Astrocyte (in vitro differentiated cells and primary cell): ENCODE data around the gene GSE1. TPM values are rescaled to one million over a fixed set of nuclear protein-coding genes. Genes with fewer than 3 reads are reported as not detected.

Experiments used
- DNase-seq: peaks from one replicate; pipeline ENCODE4 v3.0.0-alpha.2; 2010; ENCODE audit warnings: low read depth
- FAIRE-seq: peaks from 2 replicates; lab custom pipeline; 2011; peaks lifted over from hg19 to GRCh38; lab: Jason Lieb, UNC
- H2AFZ ChIP-seq: 2 replicates; pipeline ENCODE4 v1.6.0; 2012; ENCODE audit warnings: low read depth, low read length, inconsistent platforms
- H3K27ac ChIP-seq: 2 replicates; pipeline ENCODE4 v1.5.1; 2011; ENCODE audit warnings: low read depth, low read length, inconsistent platforms
- H3K27me3 ChIP-seq: 2 replicates; pipeline ENCODE4 v1.6.0; 2011; ENCODE audit warnings: low read length, inconsistent platforms; ENCODE audit not compliant: insufficient read depth
- H3K36me3 ChIP-seq: 2 replicates; pipeline ENCODE4 v1.5.1; 2011; ENCODE audit warnings: low read length, inconsistent platforms; ENCODE audit not compliant: insufficient read depth
- H3K4me1 ChIP-seq: 2 replicates; pipeline ENCODE4 v1.5.1; 2011; ENCODE audit warnings: low read length, inconsistent platforms; ENCODE audit not compliant: insufficient read depth
- H3K4me2 ChIP-seq: 2 replicates; pipeline ENCODE4 v1.6.0; 2012; ENCODE audit warnings: low read length, inconsistent platforms
- H3K4me3 ChIP-seq: 2 replicates; pipeline ENCODE4 v1.5.1; 2011; ENCODE audit warnings: low read depth, mild to moderate bottlenecking, low read length, inconsistent platforms; ENCODE audit not compliant: insufficient read depth
- H3K79me2 ChIP-seq: 2 replicates; pipeline ENCODE4 v1.6.0; 2012; ENCODE audit warnings: mild to moderate bottlenecking, low read length, inconsistent platforms; ENCODE audit not compliant: insufficient read depth
- H3K9ac ChIP-seq: 2 replicates; pipeline ENCODE4 v1.6.0; 2012; ENCODE audit warnings: mild to moderate bottlenecking, low read length, inconsistent platforms
- H3K9me3 ChIP-seq: 2 replicates; pipeline ENCODE4 v1.5.1; 2012; ENCODE audit warnings: low read depth, mild to moderate bottlenecking, low read length, inconsistent platforms; ENCODE audit not compliant: insufficient read depth
- H4K20me1 ChIP-seq: 2 replicates; pipeline ENCODE4 v1.6.0; 2012; ENCODE audit warnings: low read length, inconsistent platforms; ENCODE audit not compliant: insufficient read depth
- H3K27ac Mint-ChIP-seq: one replicate; pipeline ENCODE4 v1.8.0; 2021; ENCODE audit warnings: mild to moderate bottlenecking, mixed read lengths; ENCODE audit not compliant: unreplicated experiment
- H3K27me3 Mint-ChIP-seq: one replicate; pipeline ENCODE4 v1.8.0; 2021; ENCODE audit warnings: low read depth, mixed read lengths; ENCODE audit not compliant: unreplicated experiment
- H3K36me3 Mint-ChIP-seq: one replicate; pipeline ENCODE4 v1.8.0; 2021; ENCODE audit warnings: low read depth, mixed read lengths; ENCODE audit not compliant: unreplicated experiment
- H3K4me1 Mint-ChIP-seq: one replicate; pipeline ENCODE4 v1.8.0; 2021; ENCODE audit warnings: low read depth, mixed read lengths; ENCODE audit not compliant: unreplicated experiment
- H3K4me3 Mint-ChIP-seq: one replicate; pipeline ENCODE4 v1.8.0; 2021; ENCODE audit warnings: mild to moderate bottlenecking, moderate library complexity, mixed read lengths; ENCODE audit not compliant: unreplicated experiment
- H3K9me3 Mint-ChIP-seq: one replicate; pipeline ENCODE4 v1.8.0; 2021; ENCODE audit warnings: mild to moderate bottlenecking, mixed read lengths; ENCODE audit not compliant: unreplicated experiment
- EZH2 ChIP-seq: IDR thresholded peaks from 2 replicates; pipeline ENCODE4 v1.6.1; 2012; ENCODE audit warnings: mild to moderate bottlenecking, low read length, inconsistent platforms; ENCODE audit not compliant: insufficient read depth
- total RNA-seq: library from RNA; stranded (reverse); gene quantifications from 2 replicates; pipeline ENCODE4 v1.2.1, GENCODE V29; 2021
- TF ChIP-seq, protein P1 (sequence below): IDR thresholded peaks from 2 replicates; pipeline ENCODE4 v1.5.1; 2011; ENCODE audit warnings: low read depth, mild to moderate bottlenecking, inconsistent platforms, low read length, moderate library complexity; ENCODE audit not compliant: insufficient read depth

The GSE1 gene
- total RNA-seq, 1 donor from 2014 or later: 35.0 TPM

DNA sequence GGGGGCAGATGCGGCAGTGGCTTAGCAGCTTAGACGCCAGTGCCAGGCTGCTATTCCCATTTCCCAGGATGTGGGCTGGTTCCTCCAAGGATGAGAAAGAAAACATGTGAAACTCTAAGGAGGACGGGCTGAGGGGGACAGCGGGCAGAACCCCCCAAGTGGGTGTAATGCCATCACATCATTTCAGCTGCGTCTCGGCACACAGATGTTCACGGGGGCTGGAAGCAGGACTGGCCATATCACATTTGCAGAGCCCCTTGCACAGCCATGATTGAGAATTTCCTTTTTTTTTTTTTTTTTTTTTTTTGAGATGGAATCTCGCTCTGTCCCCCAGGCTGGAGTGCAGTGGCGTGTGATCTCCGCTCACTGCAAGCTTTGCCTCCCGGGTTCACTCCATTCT is 90.9 kb downstream of the GSE1 start:
- H3K4me2 ChIP-seq: no peak overlapping the region
- H3K27ac ChIP-seq: no peak overlapping the region
- Mint-ChIP-seq H3K27me3 (peaks cover 5% of the 10 kb centered on the region), H3K4me3 (no peak overlapping the region), H3K9me3 (no peaks in the 10 kb centered on the region), H3K4me1 (peaks cover 3% of the 10 kb centered on the region), H3K27ac (no peak overlapping the region), H3K36me3 (peaks cover 2% of the 10 kb centered on the region)
- H3K36me3 ChIP-seq: no peaks in the 10 kb centered on the region
- FAIRE-seq (no peak), DNase-seq (no peak)
- no peaks in the 10 kb centered on the region for H3K27me3 ChIP-seq
- H3K4me3 ChIP-seq: no peak overlapping the region
- TF ChIP-seq, protein P1, sequence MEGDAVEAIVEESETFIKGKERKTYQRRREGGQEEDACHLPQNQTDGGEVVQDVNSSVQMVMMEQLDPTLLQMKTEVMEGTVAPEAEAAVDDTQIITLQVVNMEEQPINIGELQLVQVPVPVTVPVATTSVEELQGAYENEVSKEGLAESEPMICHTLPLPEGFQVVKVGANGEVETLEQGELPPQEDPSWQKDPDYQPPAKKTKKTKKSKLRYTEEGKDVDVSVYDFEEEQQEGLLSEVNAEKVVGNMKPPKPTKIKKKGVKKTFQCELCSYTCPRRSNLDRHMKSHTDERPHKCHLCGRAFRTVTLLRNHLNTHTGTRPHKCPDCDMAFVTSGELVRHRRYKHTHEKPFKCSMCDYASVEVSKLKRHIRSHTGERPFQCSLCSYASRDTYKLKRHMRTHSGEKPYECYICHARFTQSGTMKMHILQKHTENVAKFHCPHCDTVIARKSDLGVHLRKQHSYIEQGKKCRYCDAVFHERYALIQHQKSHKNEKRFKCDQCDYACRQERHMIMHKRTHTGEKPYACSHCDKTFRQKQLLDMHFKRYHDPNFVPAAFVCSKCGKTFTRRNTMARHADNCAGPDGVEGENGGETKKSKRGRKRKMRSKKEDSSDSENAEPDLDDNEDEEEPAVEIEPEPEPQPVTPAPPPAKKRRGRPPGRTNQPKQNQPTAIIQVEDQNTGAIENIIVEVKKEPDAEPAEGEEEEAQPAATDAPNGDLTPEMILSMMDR: no peak
- no peak for TF ChIP-seq EZH2
- H3K9ac ChIP-seq: no peak overlapping the region
- no peak overlapping the region for H2AFZ ChIP-seq
- H3K9me3 ChIP-seq: no peaks in the 10 kb centered on the region
- no peaks in the 10 kb centered on the region for H3K79me2 ChIP-seq
- H3K4me1 ChIP-seq: no peaks in the 10 kb centered on the region
- H4K20me1 ChIP-seq: no peaks in the 10 kb centered on the region

DNA sequence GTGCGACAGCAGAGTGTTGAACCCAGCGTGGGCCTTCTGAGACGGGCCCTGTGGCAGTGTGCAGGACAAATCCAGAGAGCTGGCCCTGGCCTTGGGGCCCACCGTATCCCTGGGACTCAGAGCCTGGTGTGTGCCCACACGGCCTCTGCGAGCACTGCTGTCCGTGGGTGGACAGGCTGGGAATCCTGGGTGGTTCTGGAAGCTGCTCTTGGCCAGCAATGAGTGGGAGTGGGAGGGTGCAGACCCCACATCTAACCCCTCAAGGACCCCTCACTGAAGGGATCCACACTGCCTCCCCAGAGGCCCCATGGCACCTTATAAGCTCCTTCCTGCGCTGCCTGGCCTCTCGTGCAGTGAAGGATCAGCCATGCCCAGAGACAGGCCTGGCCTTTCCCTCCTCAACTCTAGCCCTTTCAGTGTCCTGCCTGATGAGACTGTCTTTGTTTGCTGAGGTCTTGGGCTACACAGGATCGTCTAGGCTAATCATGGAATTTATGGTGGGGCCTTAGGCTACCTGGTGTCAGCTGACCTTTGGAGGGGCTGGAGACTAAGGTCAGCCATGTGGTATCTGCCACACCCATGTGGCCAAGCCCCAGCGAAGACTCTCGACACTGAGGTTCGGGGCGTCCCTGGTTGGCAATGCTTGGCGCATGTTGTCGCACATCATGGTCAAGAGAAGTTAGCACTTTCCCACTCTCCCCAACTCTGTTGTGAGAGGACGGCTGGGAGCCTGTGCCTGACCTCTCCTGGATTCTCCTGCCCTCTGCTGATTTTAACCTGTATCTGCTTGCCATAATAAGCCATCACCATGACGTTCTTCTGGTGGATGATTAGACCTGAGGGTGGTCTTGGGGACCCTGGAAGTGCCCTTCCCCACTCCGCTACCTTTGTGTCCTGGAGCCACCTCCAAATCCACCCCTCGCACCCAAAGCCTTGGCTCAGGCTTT is 92.1 kb downstream of the GSE1 start:
- Mint-ChIP-seq H3K36me3 (peaks cover 2% of the 10 kb centered on the region), H3K9me3 (no peaks in the 10 kb centered on the region), H3K4me3 (no peak overlapping the region), H3K4me1 (no peaks in the 10 kb centered on the region), H3K27ac (no peak overlapping the region), H3K27me3 (peaks cover 5% of the 10 kb centered on the region)
- FAIRE-seq: no peak
- no peak overlapping the region for H3K4me3 ChIP-seq
- H3K9me3 ChIP-seq: no peaks in the 10 kb centered on the region
- no peak overlapping the region for H3K27ac ChIP-seq
- no peaks in the 10 kb centered on the region for H4K20me1 ChIP-seq
- no peak overlapping the region for H3K4me2 ChIP-seq
- no peaks in the 10 kb centered on the region for H3K36me3 ChIP-seq
- no peaks in the 10 kb centered on the region for H3K79me2 ChIP-seq
- no peak for DNase-seq
- H3K27me3 ChIP-seq: no peaks in the 10 kb centered on the region
- no peak for TF ChIP-seq EZH2
- TF ChIP-seq, protein P1: no peak
- no peaks in the 10 kb centered on the region for H3K4me1 ChIP-seq
- no peak overlapping the region for H3K9ac ChIP-seq
- H2AFZ ChIP-seq: no peak overlapping the region

DNA sequence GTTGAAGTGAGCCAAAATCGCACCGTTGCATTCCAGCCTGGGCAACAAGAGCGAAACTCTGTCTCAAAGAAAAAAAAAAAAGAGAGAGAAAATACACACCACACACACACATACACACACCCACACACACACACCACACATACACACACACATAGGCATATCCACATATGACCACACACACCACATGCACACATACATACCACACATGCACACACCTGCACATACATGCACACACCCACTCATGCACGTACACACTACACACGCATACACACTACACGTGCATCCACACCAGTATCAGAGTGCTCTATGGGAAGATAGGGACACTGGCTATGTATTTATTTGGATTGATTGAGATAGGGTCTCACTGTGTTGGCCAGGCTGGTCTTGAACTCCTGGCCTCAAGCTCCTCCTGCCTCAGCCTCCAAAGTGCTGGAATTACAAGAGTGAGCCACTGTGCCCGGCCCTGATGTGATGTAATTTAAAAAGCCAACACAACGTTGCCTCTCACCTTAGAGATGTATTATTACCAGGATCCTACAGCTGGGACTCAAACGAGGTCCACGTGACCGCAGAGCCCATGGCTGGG is 93.4 kb downstream of the GSE1 start:
- DNase-seq (no peak), FAIRE-seq (no peak)
- Mint-ChIP-seq H3K27ac (no peak overlapping the region), H3K27me3 (peaks cover 10% of the 10 kb centered on the region), H3K9me3 (peaks cover under 1% of the 10 kb centered on the region), H3K4me1 (no peaks in the 10 kb centered on the region), H3K36me3 (peaks cover 2% of the 10 kb centered on the region), H3K4me3 (no peak overlapping the region)
- no peaks in the 10 kb centered on the region for H3K79me2 ChIP-seq
- no peaks in the 10 kb centered on the region for H3K4me1 ChIP-seq
- no peaks in the 10 kb centered on the region for H3K9me3 ChIP-seq
- no peak overlapping the region for H3K9ac ChIP-seq
- no peaks in the 10 kb centered on the region for H3K36me3 ChIP-seq
- no peak overlapping the region for H2AFZ ChIP-seq
- H3K4me3 ChIP-seq: no peak overlapping the region
- H4K20me1 ChIP-seq: no peaks in the 10 kb centered on the region
- no peak overlapping the region for H3K27ac ChIP-seq
- no peak overlapping the region for H3K4me2 ChIP-seq
- no peak for TF ChIP-seq EZH2
- TF ChIP-seq, protein P1: no peak
- no peaks in the 10 kb centered on the region for H3K27me3 ChIP-seq
